Head of caudate nucleus (tissue), 42 donors: ENCODE measurements around the gene DCBLD1.
"Not testable (repeated sequence)": the region's sequence is repeated elsewhere in the genome, so short reads cannot be mapped to it uniquely, and the experiment has no call there.

ENCODE experiments used
- DNase-seq, 42 donors: peaks; one replicate each; pipeline versions ENCODE4 v3.0.0 to v3.0.0-alpha.2; 2020 to 2021; ENCODE audit warnings: mixed read lengths in 7 of 42
- intact Hi-C: fragments of 100-400 bp; cut with DNase I; formaldehyde crosslinking; loops from one replicate; pipeline ENCODE4 v1.15.0; 2022

The DCBLD1 gene

GRCh38 chr6:117482240-117483003 is at the start of gene DCBLD1:
DCBLD1 (plus strand) TSS chr6:117482674; CDS start chr6:117482782, 108 bp downstream.
- intact Hi-C loops = loop anchor here (10.0 kb wide), 1 partner anchor 72 kb away; no protein-coding TSS in a partner anchor

GRCh38 chr6:117440706-117441525 is 41.6 kb upstream of the DCBLD1 start:
- DNase-seq = no peak
- intact Hi-C loops = no loop called here

More at GRCh38 chr6:117482240-117483003, at the start of gene DCBLD1:
- peak in 41 of 42 donors; percentile 18 to 82 (median 60) for DNase-seq

GRCh38 chr6:117441824-117442264 is 40.6 kb upstream of the DCBLD1 start:
- DNase-seq = no peak
- intact Hi-C loops = no loop called here

DNA sequence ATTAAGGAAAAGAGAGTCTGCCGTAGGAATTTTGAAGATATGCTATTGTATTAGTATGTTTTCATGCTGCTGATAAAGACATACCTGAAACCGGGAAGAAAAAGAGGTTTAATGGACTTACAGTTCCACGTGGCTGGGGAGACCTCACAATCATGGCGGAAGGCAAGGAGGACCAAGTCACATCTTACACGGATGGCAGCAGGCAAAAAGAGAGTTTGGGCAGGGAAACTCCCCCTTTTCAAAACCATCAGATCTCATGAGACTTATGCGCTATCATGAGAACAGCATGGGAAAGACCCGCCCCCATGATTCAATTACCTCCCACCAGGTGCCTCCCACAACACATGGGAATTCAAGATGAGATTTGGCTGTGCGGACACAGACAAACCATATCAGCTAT is 40.2 kb upstream of the DCBLD1 start:
- intact Hi-C loops, DNase-seq: not testable (repeated sequence)

GRCh38 chr6:117444600-117444999 is 37.9 kb upstream of the DCBLD1 start:
- no peak for DNase-seq
- intact Hi-C loops = no loop called here

GRCh38 chr6:117446861-117447260 is 35.6 kb upstream of the DCBLD1 start:
- DNase-seq = no peak
- intact Hi-C loops = loop anchor here (5.0 kb wide), 1 partner anchor 110 kb away; no protein-coding TSS in a partner anchor

DNA sequence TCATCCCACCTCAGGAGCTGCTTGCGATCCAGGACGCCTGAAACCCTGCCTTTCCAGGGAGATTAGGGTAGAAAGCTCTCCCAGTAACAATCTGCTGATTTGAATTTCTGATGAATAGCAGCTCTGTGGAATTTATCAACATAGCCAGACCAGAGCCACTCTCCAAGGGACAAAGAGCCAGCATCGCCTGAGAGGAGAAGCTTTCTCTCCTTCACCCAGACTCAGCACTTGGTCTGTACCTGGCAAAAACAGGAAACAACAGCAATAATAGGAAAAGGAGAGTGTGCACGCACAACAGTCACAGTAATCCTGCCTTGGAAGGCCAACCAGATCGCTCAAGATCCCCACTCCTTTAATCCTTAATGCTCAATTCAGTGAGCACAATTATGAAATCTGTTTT is 34.5 kb upstream of the DCBLD1 start:
- intact Hi-C loops = loop anchor here (5.0 kb wide), 1 partner anchor 109 kb away; no protein-coding TSS in a partner anchor
- peak in 3 of 42 donors; percentile 2 to 6 (median 2) for DNase-seq

- intact Hi-C loops = loop anchor here (5.0 kb wide), 1 partner anchor 108 kb away; no protein-coding TSS in a partner anchor
- no peak for DNase-seq
Measured at GRCh38 chr6:117448732-117449485, 33.6 kb upstream of the DCBLD1 start.

DNA sequence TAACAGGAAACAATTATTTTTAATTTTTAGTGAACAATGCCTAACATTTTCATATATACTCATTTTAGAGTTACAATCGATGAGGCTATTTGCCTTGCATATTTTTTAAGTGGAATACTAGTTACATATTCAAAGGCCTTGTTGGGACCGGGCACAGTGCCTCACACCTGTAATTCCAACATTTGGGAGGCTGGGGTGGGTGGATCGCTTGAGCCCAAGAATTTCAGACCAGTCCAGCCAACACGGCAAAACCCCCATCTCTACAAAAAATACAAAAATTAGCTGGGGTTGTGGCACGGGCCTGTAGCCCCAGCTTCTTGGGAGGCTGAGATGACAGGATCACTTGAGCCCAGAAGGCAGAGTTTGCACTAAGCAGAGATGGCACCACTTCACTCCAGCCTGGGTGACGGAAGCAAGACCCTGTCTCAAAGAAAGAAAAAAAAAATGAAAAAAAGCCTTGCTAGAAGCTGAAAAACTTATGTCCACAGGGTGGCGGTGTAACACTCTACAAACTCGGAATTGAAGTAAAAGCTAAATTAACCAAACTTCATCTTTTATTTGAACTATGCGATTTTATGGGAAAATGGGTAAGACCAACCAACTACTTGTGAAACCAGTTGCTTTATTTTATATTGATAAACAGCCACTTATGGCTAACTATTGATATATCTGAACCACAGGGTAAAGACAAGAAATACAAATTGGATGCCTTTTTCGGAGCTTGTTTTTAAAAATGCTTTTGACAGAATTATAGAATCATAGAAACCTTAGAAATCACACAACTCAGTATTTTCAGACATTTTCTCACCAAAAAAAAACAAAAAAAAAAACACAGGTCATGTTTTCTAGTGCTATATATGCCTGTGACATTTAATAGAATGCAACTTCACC is 32.7 kb upstream of the DCBLD1 start:
- intact Hi-C loops = loop anchor here (5.0 to 10.0 kb wide), 2 partner anchors 108 to 155 kb away; partner anchors contain the start of gene GOPC
- DNase-seq = peak in 35 of 42 donors; percentile 6 to 82 (median 44)

DNA sequence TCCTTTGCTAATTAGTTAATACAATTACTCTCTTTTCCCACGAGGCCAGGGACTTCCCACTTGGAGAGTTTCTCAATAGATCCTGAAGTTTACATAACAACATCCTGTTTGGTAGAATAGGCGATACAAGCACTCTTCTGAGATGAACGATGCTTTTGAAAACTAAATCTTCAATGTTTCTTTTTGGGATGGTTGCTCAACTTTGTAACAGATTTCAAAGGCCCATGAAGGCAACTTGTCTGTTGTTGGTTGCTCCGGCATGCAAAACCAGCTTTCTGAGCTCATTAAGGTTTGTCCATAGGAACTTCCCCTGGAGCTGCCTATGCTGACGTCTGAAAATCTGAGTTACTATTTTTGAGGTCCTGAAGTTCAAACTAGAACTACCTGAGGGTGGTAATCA is 30.8 kb upstream of the DCBLD1 start:
- DNase-seq = no peak
- intact Hi-C loops = loop anchor here (10.0 kb wide), 1 partner anchor 153 kb away; the partner anchor contains the start of gene GOPC

- intact Hi-C loops = loop anchor here (10.0 kb wide), 1 partner anchor 149 kb away; the partner anchor contains the start of gene GOPC
- no peak for DNase-seq
Measured at GRCh38 chr6:117456250-117456649, 26.2 kb upstream of the DCBLD1 start.

DNA sequence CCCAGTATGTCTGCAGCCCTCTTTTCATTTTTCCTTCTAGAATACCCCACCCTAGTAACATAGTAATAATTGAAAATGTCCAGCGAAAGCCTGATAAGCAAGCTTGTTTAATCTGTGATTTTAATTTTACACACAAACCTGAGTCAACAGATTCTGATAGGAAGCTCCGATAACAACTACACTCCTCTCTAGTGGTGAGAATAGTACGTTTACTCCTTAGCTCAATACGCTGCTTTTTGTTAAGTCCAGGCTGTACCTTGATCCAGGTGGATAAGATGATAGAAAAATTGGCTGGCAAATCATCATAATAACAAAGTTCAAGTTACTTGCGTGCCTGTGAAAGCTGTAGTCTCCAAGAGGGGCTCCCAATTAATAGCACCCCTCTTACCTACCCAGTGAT is 25.5 kb upstream of the DCBLD1 start:
- intact Hi-C loops = loop anchor here (10.0 kb wide), 1 partner anchor 148 kb away; the partner anchor contains the start of gene GOPC
- DNase-seq = no peak

DNA sequence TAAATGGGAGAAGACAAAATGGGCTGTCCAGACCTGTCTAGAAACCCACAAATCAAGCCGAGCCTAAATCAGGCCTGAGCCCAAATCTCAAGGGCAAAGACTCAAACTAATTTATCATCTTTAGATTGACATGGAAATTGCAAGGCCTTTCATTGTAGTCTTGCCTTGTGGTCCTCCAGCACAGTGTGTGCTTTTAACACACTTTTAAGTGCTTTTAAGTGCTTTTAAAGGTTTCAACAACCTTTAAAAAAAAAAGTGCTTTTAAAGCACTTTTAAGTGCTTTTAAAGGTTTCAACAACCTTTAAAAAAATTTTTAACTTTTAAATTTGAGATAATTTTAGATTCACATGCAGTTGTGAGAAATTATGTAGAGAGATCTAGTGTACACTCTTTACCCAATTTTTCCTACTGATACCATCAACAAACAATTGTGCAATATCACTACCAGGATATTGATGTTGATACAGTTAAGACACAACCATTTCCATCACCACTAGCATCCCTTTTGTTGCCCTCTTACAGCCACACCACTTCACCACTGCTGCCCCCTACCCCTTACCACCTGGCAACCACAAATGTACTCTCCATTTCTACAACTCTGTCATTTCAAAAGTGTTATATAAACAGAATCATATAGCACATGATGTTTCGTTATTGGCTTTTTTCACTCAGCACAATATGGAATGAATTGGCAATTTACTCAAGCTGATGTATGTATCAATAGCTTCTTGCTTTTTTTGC is 23.1 kb upstream of the DCBLD1 start:
- intact Hi-C loops = loop anchor here (10.0 kb wide), 1 partner anchor 145 kb away; the partner anchor contains the start of gene GOPC
- DNase-seq = no peak

DNA sequence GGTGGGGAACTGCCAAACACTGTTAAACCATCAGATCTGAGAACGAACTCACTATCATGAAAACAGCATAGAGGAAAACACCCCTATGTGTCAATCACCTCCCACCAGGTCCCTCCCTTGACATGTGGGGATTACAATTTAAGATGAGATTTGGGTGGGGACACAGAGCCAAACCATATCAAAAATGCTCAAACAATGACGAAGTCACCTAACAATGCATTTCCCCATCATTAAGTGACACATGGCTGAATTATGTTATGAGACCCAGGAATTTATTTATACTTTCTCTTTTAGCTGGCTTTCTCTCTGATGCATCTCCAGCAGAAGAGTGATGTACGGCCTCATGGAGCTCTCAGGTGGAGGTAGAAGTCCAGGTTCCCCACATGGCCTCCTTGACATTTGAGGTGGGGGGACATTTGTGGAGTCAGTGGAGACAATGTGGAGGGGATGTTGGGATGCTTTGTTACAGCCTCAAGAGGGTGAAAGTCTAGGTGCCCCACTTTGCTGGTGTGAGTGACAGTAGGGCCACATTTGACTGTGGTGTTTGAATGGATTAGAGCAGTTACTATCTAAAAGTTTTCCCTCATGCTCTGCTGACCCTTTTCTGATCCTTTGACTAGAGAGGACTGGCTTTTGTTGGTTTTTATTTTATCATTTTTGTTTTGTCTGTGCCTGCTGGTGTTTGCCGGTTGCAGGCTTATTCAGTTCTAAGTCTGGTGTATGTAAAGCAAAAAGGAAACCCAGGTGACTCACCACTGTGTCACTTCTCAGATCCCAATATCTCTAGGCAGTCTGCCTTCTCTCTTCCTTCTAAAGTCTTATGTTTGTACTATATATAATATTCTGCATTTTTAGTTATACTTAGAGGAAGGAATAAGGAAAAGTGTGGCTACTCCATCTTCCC is 18.5 kb upstream of the DCBLD1 start:
- no peak for DNase-seq
- intact Hi-C loops = no loop called here

DNA sequence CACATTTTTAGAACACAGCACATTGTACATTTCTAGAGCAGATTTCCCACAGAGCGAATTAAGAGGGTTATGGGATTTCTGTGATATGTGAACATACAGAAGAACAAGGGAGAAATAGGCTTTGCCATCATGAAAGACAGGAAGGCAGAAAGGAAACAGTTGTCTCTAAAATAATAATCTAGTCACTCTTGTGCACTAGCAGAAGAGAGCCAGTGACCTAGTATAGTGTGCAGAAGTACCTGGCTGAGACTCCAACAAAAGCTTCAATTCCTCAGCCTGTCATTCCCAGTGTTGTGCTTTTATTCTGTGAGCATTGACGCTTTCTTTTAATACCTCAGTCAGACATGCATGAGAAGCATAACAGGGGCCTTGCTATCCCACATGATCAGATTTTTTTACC is 17.8 kb upstream of the DCBLD1 start:
- no peak for DNase-seq
- intact Hi-C loops = no loop called here

- DNase-seq = no peak
- intact Hi-C loops = no loop called here
Measured at GRCh38 chr6:117465691-117466090, 16.8 kb upstream of the DCBLD1 start.
